Subcutaneous abdominal adipose tissue (tissue), 5 donors: ENCODE data around the gene COL16A1.
"Not testable (repeated sequence)": the region's sequence is repeated elsewhere in the genome, so short reads cannot be mapped to it uniquely, and the experiment has no call there.

ENCODE experiments used
- H3K27ac ChIP-seq: one replicate; pipeline ENCODE4 v1.7.0; 2013; ENCODE audit warnings: low read depth, mild to moderate bottlenecking, inconsistent platforms, low read length, moderate library complexity
- H3K27me3 ChIP-seq, 5 donors: one replicate each; pipeline ENCODE4 v1.7.0; 2013; ENCODE audit warnings: low read length in 5 of 5, inconsistent platforms in 1 of 5; ENCODE audit not compliant: control insufficient read depth in 5 of 5, insufficient read depth in 4 of 5
- H3K36me3 ChIP-seq, 5 donors: one replicate each; pipeline ENCODE4 v1.7.0; 2013; ENCODE audit warnings: low read length in 5 of 5; ENCODE audit not compliant: control insufficient read depth in 5 of 5, insufficient read depth in 5 of 5
- H3K4me1 ChIP-seq, 5 donors: one replicate each; pipeline ENCODE4 v1.7.0; 2013; ENCODE audit warnings: low read length in 5 of 5, mild to moderate bottlenecking in 3 of 5, moderate library complexity in 1 of 5; ENCODE audit not compliant: control insufficient read depth in 5 of 5, insufficient read depth in 5 of 5
- H3K4me3 ChIP-seq, 5 donors: one replicate each; pipeline ENCODE4 v1.7.0; 2013; ENCODE audit warnings: low read length in 5 of 5, low read depth in 1 of 5
- H3K9ac ChIP-seq, 5 donors: one replicate each; pipeline ENCODE4 v1.7.0; 2013; ENCODE audit warnings: low read length in 5 of 5, mild to moderate bottlenecking in 4 of 5, moderate library complexity in 3 of 5
- H3K9me3 ChIP-seq, 5 donors: one replicate each; pipeline ENCODE4 v1.7.0; 2013; ENCODE audit warnings: low read length in 5 of 5; ENCODE audit not compliant: control insufficient read depth in 5 of 5
- donor health status: healthy.
- donor health status: healthy.
- donor health status: healthy.
- donor health status: healthy.
- donor health status: healthy.

Gene COL16A1

DNA sequence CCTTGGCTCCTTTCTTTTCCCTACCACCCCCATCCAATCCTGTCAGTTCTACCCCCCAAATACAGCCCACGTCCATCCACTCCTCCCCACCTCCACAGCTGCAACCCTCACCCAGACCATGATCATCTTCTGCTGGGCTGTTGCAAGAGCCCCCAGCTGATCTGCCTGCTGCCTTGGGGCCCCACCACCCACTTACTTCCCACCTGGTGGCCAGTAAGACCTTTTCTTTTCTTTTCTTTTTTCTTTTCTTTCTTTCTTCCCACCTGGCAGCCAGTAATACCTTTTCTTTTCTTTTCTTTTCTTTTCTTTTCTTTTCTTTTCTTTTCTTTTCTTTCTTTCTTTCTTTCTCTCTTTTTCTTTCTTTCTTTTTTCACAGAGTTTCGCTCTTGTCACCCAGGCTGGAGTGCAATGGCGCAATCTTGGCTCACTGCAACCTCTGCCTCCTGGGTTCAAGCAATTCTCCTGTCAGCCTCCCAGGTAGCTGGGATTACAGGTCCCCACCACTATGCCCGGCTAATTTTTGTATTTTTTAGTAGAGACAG is 3.3 kb upstream of the COL16A1 start:
- H3K27ac ChIP-seq, H3K9ac ChIP-seq, H3K36me3 ChIP-seq, H3K4me3 ChIP-seq, H3K9me3 ChIP-seq: not testable (repeated sequence)
- peaks cover 8 to 38% (median 34%) of the 10 kb centered on the region in 5 donors for H3K4me1 ChIP-seq
- H3K27me3 ChIP-seq, result peaks cover 0 to 14% (median 3%) of the 10 kb centered on the region in 5 donors

DNA sequence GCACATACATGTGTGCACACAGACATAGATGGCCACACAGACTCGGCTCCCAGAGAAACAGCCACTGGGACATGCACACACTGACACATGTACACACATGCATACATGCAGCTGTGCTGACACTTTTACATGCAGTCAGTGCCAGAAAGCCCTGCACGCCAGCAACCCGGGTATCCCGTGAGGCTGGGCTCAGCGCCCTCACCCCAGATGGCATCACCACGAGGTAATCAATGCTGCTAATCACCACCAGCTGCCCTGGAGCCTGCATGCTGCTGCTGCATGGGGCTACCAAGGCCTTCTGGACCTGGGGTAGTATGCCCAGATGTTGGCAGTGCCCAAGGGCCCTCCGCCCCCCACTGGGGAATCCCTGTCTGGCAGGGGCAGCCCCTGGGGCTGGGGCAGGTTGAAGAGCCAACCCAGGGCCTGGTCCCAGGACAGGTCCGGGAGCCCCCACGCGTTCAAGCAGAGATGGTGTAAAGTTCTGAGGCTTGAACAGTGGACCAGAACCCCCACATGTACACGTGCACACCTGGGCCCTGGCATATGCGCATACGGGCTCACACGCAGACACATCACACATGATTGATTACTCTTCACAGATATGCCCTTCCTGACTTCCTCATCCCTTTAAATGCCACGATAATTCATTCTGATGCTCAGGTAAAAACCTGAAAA is 2.7 kb upstream of the COL16A1 start:
- Histone ChIP-seq H3K27ac (no peak overlapping the region), H3K36me3 (no peaks in the 10 kb centered on the region), H3K9me3 (no peaks in the 10 kb centered on the region), H3K4me1 (peaks cover 14 to 44% (median 39%) of the 10 kb centered on the region in 5 donors), H3K4me3 (no peak overlapping the region), H3K9ac (no peak overlapping the region), H3K27me3 (peaks cover 0 to 14% (median 3%) of the 10 kb centered on the region in 5 donors)

DNA sequence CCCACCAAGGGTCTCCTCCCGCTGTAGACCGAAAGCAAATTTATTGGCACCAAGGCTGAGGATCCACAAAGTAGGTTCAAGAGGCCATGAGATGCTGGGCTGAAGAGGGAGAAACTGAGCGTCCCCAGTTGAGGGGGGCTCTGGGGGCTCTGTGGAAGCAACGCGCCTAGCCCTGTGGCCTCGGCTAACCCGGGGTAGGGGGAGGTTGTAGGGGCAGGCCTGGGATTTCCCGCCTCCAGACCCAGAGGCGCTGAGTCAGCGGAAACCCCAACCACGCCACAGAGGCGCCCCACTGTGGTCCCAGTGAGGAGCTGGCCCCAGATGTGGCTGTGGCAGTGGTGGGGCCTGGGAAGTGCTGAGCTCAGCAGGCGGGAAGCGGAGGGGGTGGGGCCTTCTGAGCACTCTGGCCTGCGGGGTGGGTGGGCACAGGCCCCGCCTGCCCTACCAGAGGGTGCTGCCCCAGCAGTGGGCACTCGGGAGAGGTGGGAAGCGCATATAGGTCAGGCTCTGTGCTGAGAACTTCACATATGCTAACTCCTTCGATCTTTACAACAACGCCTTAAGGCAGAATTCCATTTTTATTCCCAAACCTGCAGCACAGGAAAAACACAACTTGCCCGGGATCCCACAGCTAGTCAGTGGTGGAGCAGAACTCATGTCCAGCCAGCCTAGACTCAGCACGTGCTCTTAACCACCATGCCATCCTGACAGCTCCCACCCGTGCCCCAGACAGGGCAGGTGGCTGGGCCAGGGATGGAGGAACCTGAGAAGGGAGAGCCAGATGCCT is 1.5 kb upstream of the COL16A1 start:
- H3K27me3 ChIP-seq, result peaks cover 0 to 14% (median 3%) of the 10 kb centered on the region in 5 donors
- peak overlapping the region; percentile 9 to 46 (median 40) for H3K4me3 ChIP-seq
- H3K9me3 ChIP-seq, result no peaks in the 10 kb centered on the region
- peak overlapping the region; percentile 83 for H3K27ac ChIP-seq
- peak overlapping the region in 2 of 5 donors; percentile 41 to 56 for H3K9ac ChIP-seq
- H3K4me1 ChIP-seq, result peaks cover 20 to 56% (median 52%) of the 10 kb centered on the region in 5 donors
- H3K36me3 ChIP-seq, result no peaks in the 10 kb centered on the region

DNA sequence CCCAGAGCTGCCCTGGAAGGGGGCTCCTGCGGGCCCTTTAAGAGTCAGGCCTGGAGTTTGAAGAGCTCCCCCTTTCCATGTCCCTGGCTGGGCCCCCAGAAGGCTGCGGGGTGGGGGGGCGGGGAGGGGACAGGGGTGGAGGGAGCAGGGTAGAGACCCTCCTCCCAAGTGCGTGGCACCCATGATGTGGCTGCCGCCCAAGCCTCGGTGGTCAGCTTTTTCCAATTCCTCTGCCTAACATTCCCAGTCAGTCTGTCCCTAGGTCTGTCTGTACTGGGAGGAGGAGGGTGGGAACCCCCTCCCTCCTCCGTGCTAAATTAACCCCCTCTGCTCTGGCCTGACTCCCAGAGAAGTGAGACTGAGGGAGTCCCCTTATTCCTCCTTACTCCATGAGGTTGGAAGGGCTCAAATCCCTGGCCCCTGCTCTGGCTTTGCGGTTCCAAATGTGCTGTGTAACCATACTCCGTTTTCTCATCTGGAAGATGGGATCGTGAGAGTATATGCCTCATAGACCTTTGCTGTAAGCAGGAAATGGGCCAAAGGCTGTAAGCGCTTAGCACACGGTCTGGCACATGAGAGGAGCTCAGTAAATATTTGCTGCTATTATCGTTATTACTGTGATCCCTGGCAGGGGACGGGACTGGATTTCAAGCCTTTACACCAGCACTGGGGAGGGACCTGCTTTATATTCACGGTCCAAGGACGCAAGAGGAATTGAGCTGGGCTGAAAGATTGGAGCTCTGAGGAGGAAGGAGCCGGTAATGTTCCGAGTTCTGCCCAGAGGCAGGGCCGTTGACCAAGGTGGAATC is 658 bp upstream of the COL16A1 start:
- peak overlapping the region; percentile 83 for H3K27ac ChIP-seq
- peaks cover 21 to 64% (median 60%) of the 10 kb centered on the region in 5 donors for H3K4me1 ChIP-seq
- H3K4me3 ChIP-seq, result peak overlapping the region; percentile 20 to 74 (median 46)
- H3K27me3 ChIP-seq, result peaks cover 0 to 14% (median 3%) of the 10 kb centered on the region in 5 donors
- peaks cover 0 to 4% (median 0%) of the 10 kb centered on the region in 5 donors for H3K36me3 ChIP-seq
- no peaks in the 10 kb centered on the region for H3K9me3 ChIP-seq
- H3K9ac ChIP-seq, result peak overlapping the region in 3 of 5 donors; percentile 16 to 56 (median 41)

DNA sequence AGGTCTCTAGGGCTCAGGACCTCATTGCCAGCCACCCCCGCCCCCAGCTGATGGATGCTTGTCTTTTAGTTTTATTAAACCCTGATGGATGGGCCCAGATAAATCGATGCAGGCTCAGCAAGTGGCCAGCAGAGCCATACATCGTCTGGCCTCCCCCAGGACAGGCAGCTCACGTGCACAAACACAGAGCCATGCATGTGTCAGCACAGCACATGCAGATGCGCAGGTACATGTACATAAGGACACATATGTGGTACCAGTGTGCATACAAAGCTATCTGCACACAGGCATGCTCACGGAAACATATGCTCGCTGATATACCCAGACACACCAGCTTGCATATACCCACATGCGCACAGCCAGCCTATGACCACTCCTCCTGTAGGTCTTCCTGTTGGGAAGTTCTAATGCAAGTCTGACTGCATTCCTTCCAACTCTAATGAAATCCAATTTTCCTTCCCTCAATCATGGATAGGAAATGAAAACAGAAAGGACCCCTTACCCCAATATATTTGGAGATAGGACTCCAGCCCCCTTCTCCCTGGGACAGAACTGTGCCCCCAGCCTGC is 897 bp downstream of the COL16A1 start:
- peak overlapping the region; percentile 48 to 74 (median 62) for H3K4me3 ChIP-seq
- H3K27ac ChIP-seq, result peak overlapping the region; percentile 83
- peak overlapping the region in 2 of 5 donors; percentile 31 to 59 for H3K9ac ChIP-seq
- no peaks in the 10 kb centered on the region for H3K9me3 ChIP-seq
- peaks cover 0 to 14% (median 3%) of the 10 kb centered on the region in 5 donors for H3K27me3 ChIP-seq
- peaks cover 24 to 70% (median 61%) of the 10 kb centered on the region in 5 donors for H3K4me1 ChIP-seq
- peaks cover 0 to 10% (median 4%) of the 10 kb centered on the region in 5 donors for H3K36me3 ChIP-seq

DNA sequence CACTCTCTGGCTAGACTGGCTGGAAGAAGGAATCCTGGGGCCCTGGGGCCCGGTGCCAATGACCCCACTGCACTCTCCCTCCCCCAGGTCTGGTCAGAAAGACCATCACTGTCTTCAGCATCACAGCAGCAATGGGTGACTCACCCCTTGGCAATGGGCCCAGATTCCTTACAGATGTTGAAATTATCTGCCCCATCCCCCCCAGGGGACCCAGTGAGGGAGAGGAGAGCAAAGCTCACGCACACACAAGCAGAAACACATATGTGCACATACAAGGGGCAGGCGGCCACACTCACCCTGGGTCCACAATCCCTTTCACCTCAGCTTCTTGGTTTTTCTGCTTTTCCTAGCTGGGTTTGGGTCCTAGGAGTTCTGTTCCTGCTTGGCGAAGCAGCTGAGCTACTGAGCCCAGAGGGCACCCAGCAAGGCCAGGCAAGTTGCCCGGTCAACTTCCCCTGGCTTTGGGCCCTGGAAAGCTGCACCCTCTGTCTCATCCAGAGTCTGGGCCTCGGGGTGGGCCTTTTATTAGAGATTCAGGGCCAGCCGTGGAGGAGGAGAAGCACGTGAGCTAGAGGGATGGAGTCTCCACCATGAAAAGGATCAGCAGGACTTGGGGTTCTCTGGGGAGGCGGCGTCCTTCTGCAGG is 2.6 kb downstream of the COL16A1 start:
- H3K36me3 ChIP-seq, result peaks cover 0 to 22% (median 15%) of the 10 kb centered on the region in 5 donors
- H3K9me3 ChIP-seq, result no peaks in the 10 kb centered on the region
- peak overlapping the region; percentile 83 for H3K27ac ChIP-seq
- H3K27me3 ChIP-seq, result peaks cover 0 to 14% (median 3%) of the 10 kb centered on the region in 5 donors
- H3K4me3 ChIP-seq, result peak overlapping the region; percentile 9 to 74 (median 62)
- peak overlapping the region in 4 of 5 donors; percentile 1 to 48 (median 22) for H3K9ac ChIP-seq
- H3K4me1 ChIP-seq, result peaks cover 24 to 65% (median 61%) of the 10 kb centered on the region in 5 donors

DNA sequence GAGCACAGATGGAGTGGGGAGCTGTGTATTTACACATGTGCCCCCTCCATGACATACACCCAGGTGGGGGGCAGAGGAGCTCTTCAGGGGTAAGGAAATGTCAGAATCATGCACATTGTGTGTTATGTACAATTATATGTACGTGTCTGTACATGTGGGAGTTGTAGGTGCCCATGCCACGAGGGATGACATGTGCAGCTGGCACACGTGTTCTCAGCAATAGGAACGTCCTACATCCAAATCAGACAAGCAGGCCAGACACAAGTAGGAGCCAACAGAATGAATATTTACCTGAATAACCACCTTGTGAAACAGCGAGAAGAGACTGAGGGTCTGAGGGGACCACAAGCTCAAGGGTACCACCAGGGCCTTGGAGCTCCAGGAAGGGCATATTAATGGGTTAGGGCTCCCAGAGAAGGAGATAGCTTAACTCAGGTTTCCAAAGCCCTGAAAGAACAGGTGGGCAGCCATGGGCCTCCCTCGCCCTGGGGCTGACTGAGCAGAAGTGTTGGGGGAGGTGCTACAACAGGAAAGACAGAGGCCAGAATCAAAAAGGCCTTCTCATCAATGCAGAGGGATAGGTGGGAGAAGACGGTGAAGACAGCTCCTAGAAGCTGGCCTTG is 3.2 kb downstream of the COL16A1 start:
- no peaks in the 10 kb centered on the region for H3K9me3 ChIP-seq
- H3K4me3 ChIP-seq, result peak overlapping the region in 2 of 5 donors; percentile 10 to 62
- H3K27me3 ChIP-seq, result peaks cover 0 to 14% (median 3%) of the 10 kb centered on the region in 5 donors
- H3K9ac ChIP-seq, result peak overlapping the region in 1 of 5 donors; percentile 1
- H3K4me1 ChIP-seq, result peaks cover 24 to 62% (median 59%) of the 10 kb centered on the region in 5 donors
- H3K27ac ChIP-seq, result peak overlapping the region; percentile 83
- H3K36me3 ChIP-seq, result peaks cover 0 to 25% (median 15%) of the 10 kb centered on the region in 5 donors

DNA sequence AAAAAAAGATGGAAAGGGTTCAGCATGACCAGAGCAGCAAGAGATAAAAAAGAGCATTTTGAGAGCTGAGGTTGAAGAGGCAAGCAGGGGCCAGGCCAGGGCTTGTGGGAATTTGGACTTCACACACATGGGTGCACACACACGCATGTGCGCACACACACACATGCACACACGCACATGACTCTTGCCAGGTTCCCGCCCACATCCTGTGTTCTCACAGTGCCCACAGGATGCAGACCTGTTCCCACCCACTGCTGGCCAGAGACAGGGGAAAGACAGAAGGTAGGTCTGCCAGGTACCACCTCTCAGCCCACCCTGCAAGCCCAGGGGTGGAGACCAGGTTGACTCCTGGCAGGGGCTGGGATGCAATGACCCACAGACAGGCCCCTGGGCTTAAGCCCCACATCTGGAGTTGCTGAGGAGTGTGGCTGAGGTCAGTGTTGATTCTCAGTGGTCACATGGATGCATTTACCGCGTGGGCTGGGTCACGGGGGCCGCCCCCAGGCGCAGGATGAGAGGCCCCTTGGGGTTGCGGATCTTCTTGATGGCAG is 4.4 kb downstream of the COL16A1 start:
- peaks cover 0 to 8% (median 0%) of the 10 kb centered on the region in 5 donors for H3K27me3 ChIP-seq
- no peak overlapping the region for H3K4me3 ChIP-seq
- H3K4me1 ChIP-seq, result peaks cover 20 to 51% (median 48%) of the 10 kb centered on the region in 5 donors
- no peak overlapping the region for H3K9ac ChIP-seq
- H3K27ac ChIP-seq, result no peak overlapping the region
- peaks cover 0 to 28% (median 19%) of the 10 kb centered on the region in 5 donors for H3K36me3 ChIP-seq
- H3K9me3 ChIP-seq, result no peaks in the 10 kb centered on the region
